DND-41 (cell line): ENCODE results near the gene CLN5.

Experiments used
- ATAC-seq: fragments of 200-7000 bp; cut with Tn5 transposase; 3 replicates; pipeline ENCODE4 v1.9.1; 2021; ENCODE audit warnings: low read depth; ENCODE audit not compliant: insufficient read depth
- DNase-seq: peaks from one replicate; pipeline ENCODE4 v3.0.0-alpha.2; 2020
- H2AFZ ChIP-seq: 2 replicates; pipeline ENCODE4 v1.6.0; 2012; ENCODE audit warnings: low read depth, low read length
- H3K27ac ChIP-seq: 2 replicates; pipeline ENCODE4 v1.5.1; 2012; ENCODE audit warnings: low read length, inconsistent platforms
- H3K27me3 ChIP-seq: fragments of 200-600 bp; sonication (generic); 2 replicates; pipeline ENCODE4 v1.6.0; 2012; ENCODE audit warnings: low read length, mild to moderate bottlenecking, inconsistent platforms; ENCODE audit not compliant: insufficient read depth, poor library complexity
- H3K36me3 ChIP-seq: 2 replicates; pipeline ENCODE4 v1.5.1; 2012; ENCODE audit warnings: low read length, inconsistent platforms; ENCODE audit not compliant: insufficient read depth
- H3K4me1 ChIP-seq: 2 replicates; pipeline ENCODE4 v1.5.1; 2012; ENCODE audit warnings: mild to moderate bottlenecking, low read length; ENCODE audit not compliant: insufficient read depth
- H3K4me2 ChIP-seq: 2 replicates; pipeline ENCODE4 v1.6.0; 2012; ENCODE audit warnings: mild to moderate bottlenecking, moderate library complexity, low read length, inconsistent platforms; ENCODE audit not compliant: insufficient read depth
- H3K4me3 ChIP-seq, 2 experiments: fragments of 200-600 bp in 1 of 2; shearing (Covaris generic) in 1 of 2; 2 replicates each; pipeline ENCODE4 v1.5.1; 2012 to 2016; ENCODE audit warnings: inconsistent platforms in 2 of 2, low read length in 2 of 2, mild to moderate bottlenecking in 2 of 2, low read depth in 1 of 2, moderate library complexity in 1 of 2
- H3K79me2 ChIP-seq: 2 replicates; pipeline ENCODE4 v1.6.0; 2012; ENCODE audit warnings: low read length, inconsistent platforms; ENCODE audit not compliant: insufficient read depth
- H3K9ac ChIP-seq: 2 replicates; pipeline ENCODE4 v1.6.0; 2012; ENCODE audit warnings: low read depth, mild to moderate bottlenecking, inconsistent platforms, low read length, moderate library complexity
- H3K9me3 ChIP-seq: 2 replicates; pipeline ENCODE4 v1.5.1; 2012; ENCODE audit warnings: low read length, moderate library complexity, mild to moderate bottlenecking, inconsistent platforms; ENCODE audit not compliant: insufficient read depth, severe bottlenecking
- H4K20me1 ChIP-seq: 2 replicates; pipeline ENCODE4 v1.6.0; 2012; ENCODE audit warnings: low read length; ENCODE audit not compliant: insufficient read depth
- CTCF ChIP-seq: IDR thresholded peaks from 2 replicates; pipeline ENCODE4 v1.5.1; 2012; ENCODE audit warnings: borderline replicate concordance, low read length, moderate library complexity, mild to moderate bottlenecking; ENCODE audit not compliant: poor library complexity, severe bottlenecking; ENCODE audit errors: extremely low read depth
- EZH2 ChIP-seq: IDR thresholded peaks from 3 replicates; pipeline ENCODE4 v1.6.1; 2012; ENCODE audit warnings: borderline replicate concordance, low read depth, mild to moderate bottlenecking, moderate library complexity, low read length, inconsistent platforms; ENCODE audit not compliant: severe bottlenecking

CLN5 gene

DNA sequence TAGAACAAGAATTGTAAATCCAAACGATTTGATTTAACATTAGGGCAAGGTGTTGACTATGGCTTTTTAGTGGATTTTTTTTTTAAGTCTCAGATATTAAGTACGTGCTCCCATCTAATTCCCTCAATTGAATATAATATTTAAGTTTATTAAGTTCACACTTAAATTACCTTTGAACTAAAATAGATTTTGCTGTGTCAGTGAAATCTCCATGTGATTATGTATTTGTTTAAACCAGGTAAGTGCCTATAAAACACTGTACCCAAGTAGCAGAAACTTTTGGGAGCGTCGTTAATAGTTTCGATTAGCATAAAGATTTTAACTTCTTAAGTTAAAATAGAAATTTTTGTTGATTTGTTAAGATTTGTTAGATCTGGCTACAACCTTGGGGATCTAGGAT, 1.6 kb downstream of the CLN5 start:
- Histone ChIP-seq H4K20me1 (no peaks in the 10 kb centered on the region), H2AFZ (no peak overlapping the region), H3K27ac (no peak overlapping the region), H3K79me2 (peaks cover 22% of the 10 kb centered on the region), H3K9ac (peak overlapping the region; percentile 74), H3K36me3 (peaks cover 28% of the 10 kb centered on the region), H3K4me1 (peaks cover 30% of the 10 kb centered on the region), H3K4me2 (peak overlapping the region; percentile 83), H3K9me3 (no peaks in the 10 kb centered on the region), H3K4me3 (no peak overlapping the region), H3K27me3 (no peaks in the 10 kb centered on the region)
- TF ChIP-seq EZH2 (no peak), CTCF (no peak)
- DNase-seq (no peak), ATAC-seq (no peak)

DNA sequence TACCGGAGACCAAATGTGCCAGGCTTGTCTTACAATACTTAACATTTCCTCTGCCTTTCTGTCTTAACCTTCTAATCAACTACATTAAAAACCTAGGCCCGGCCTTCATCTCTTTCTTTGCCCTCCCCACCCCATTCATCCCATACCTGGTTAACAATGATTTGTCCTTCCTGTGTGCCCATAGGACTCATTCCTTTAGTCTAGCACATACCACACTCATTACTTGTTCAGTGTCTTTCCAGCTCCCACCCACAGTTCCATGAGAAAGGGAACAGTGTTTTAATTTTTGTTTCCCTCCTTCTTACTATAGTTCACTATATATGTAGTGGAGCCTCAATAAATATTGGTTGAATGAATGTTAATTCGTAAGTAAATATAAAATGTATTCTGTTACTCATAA, 2.4 kb downstream of the CLN5 start:
- H4K20me1 ChIP-seq, result no peaks in the 10 kb centered on the region
- H3K27me3 ChIP-seq, result no peaks in the 10 kb centered on the region
- no peak overlapping the region for H3K4me3 ChIP-seq
- TF ChIP-seq CTCF (no peak), EZH2 (no peak)
- H3K9ac ChIP-seq, result no peak overlapping the region
- peaks cover 30% of the 10 kb centered on the region for H3K4me1 ChIP-seq
- peaks cover 22% of the 10 kb centered on the region for H3K79me2 ChIP-seq
- DNase-seq (no peak), ATAC-seq (no peak)
- H3K4me2 ChIP-seq, result peak overlapping the region; percentile 83; the same call in 1 of the 2 replicates
- no peaks in the 10 kb centered on the region for H3K9me3 ChIP-seq
- no peak overlapping the region for H3K27ac ChIP-seq
- H2AFZ ChIP-seq, result no peak overlapping the region
- peaks cover 36% of the 10 kb centered on the region for H3K36me3 ChIP-seq

GRCh38 chr13:77000475-77000874, 8.6 kb downstream of the CLN5 start:
- H3K4me3 ChIP-seq, result no peak overlapping the region
- ATAC-seq (no peak), DNase-seq (no peak)
- H3K4me1 ChIP-seq, result no peaks in the 10 kb centered on the region
- no peaks in the 10 kb centered on the region for H3K27me3 ChIP-seq
- H3K9me3 ChIP-seq, result no peaks in the 10 kb centered on the region
- no peak overlapping the region for H3K4me2 ChIP-seq
- no peak overlapping the region for H2AFZ ChIP-seq
- H3K79me2 ChIP-seq, result peaks cover 11% of the 10 kb centered on the region; the same call in 1 of the 2 replicates
- H4K20me1 ChIP-seq, result peaks cover 7% of the 10 kb centered on the region; the same call in 1 of the 2 replicates
- H3K27ac ChIP-seq, result no peak overlapping the region
- H3K36me3 ChIP-seq, result peaks cover 80% of the 10 kb centered on the region
- TF ChIP-seq EZH2 (no peak), CTCF (no peak)
- no peak overlapping the region for H3K9ac ChIP-seq

DNA sequence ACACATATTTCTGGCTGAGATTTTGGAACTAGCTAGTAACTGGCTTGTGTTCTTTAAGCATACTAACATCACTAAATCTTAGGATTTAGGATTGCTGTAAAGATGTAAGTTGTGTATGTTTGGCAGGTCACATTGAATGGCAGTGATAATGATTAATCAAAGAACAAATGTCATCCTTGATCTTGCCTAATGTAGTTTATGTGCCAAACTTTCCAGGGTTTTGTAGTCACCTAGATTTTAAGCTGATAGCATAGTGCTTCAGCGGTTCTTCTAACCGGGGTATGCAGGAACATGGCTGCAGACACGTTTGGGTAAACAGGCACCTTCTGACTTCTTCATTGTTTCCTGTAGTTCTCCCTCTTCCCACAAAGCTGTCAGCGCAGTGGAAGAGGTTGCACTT, 9.7 kb downstream of the CLN5 start:
- Histone ChIP-seq H3K4me3 (no peak overlapping the region), H3K27me3 (no peaks in the 10 kb centered on the region), H3K36me3 (peaks cover 78% of the 10 kb centered on the region), H3K9me3 (no peaks in the 10 kb centered on the region), H3K4me2 (no peak overlapping the region), H2AFZ (no peak overlapping the region), H3K27ac (no peak overlapping the region), H3K9ac (no peak overlapping the region), H3K79me2 (peaks cover 13% of the 10 kb centered on the region; the same call in 1 of the 2 replicates), H3K4me1 (no peaks in the 10 kb centered on the region), H4K20me1 (peaks cover 7% of the 10 kb centered on the region; the same call in 1 of the 2 replicates)
- no peak for DNase-seq
- no peak; the same call in 2 of the 3 replicates for ATAC-seq
- no peak for TF ChIP-seq CTCF
- no peak for TF ChIP-seq EZH2
